SK-N-SH (cell line): ENCODE data around the gene TLE5.
"Not testable (repeated sequence)": the region's sequence is repeated elsewhere in the genome, so short reads cannot be mapped to it uniquely, and the experiment has no call there.

Experiments
- ELF1 ChIP-seq: IDR thresholded peaks from 2 replicates; pipeline ENCODE4 v1.4.0; 2012
- FOSL2 ChIP-seq: IDR thresholded peaks from 2 replicates; pipeline ENCODE4 v1.4.0; 2012; ENCODE audit warnings: low read depth, mild to moderate bottlenecking, moderate library complexity, borderline replicate concordance
- FOXM1 ChIP-seq: IDR thresholded peaks from 2 replicates; pipeline ENCODE4 v1.4.0; 2012; ENCODE audit warnings: low read depth, mild to moderate bottlenecking
- GABPA ChIP-seq: IDR thresholded peaks from 2 replicates; pipeline ENCODE4 v1.4.0; 2012; ENCODE audit warnings: low read depth, mild to moderate bottlenecking
- MXI1 ChIP-seq: IDR thresholded peaks from 2 replicates; pipeline ENCODE4 v1.6.1; 2012; ENCODE audit warnings: mild to moderate bottlenecking, low read depth, low read length, improper control_type of control experiment
- NFIC ChIP-seq: IDR thresholded peaks from 2 replicates; pipeline ENCODE4 v1.4.0; 2012; ENCODE audit warnings: borderline replicate concordance
- NRF1 ChIP-seq: IDR thresholded peaks from 2 replicates; pipeline ENCODE4 v1.6.1; 2012; ENCODE audit warnings: low read depth, mild to moderate bottlenecking, low read length
- POLR2AphosphoS5 ChIP-seq: IDR thresholded peaks from 2 replicates; pipeline ENCODE4 v1.6.1; 2012; ENCODE audit warnings: low read depth, low read length
- RAD21 ChIP-seq: IDR thresholded peaks from 2 replicates; pipeline ENCODE4 v1.6.1; 2012; ENCODE audit warnings: mild to moderate bottlenecking, low read length
- SMC3 ChIP-seq: IDR thresholded peaks from 2 replicates; pipeline ENCODE4 v1.6.1; 2012; ENCODE audit warnings: low read depth, low read length, improper control_type of control experiment
- YY1 ChIP-seq: IDR thresholded peaks from 2 replicates; pipeline ENCODE4 v1.4.0; 2012; ENCODE audit warnings: low read depth, mild to moderate bottlenecking
- TF ChIP-seq, protein P1 (sequence below): fragments of 200-600 bp; sonication (generic); IDR thresholded peaks from 2 replicates; pipeline ENCODE4 v1.6.1; 2017; ENCODE audit warnings: antibody characterized with exemption, mild to moderate bottlenecking, moderate library complexity
- TF ChIP-seq, protein P2 (sequence below): IDR thresholded peaks from 2 replicates; pipeline ENCODE4 v1.6.1; 2012; ENCODE audit warnings: mild to moderate bottlenecking, low read depth, low read length, moderate library complexity
- TF ChIP-seq, protein P3 (sequence below): fragments of 150-350 bp; IDR thresholded peaks from 2 replicates; pipeline ENCODE4 v1.6.1; 2017; ENCODE audit warnings: antibody characterized with exemption, low read length, low read depth, borderline replicate concordance

DNA sequence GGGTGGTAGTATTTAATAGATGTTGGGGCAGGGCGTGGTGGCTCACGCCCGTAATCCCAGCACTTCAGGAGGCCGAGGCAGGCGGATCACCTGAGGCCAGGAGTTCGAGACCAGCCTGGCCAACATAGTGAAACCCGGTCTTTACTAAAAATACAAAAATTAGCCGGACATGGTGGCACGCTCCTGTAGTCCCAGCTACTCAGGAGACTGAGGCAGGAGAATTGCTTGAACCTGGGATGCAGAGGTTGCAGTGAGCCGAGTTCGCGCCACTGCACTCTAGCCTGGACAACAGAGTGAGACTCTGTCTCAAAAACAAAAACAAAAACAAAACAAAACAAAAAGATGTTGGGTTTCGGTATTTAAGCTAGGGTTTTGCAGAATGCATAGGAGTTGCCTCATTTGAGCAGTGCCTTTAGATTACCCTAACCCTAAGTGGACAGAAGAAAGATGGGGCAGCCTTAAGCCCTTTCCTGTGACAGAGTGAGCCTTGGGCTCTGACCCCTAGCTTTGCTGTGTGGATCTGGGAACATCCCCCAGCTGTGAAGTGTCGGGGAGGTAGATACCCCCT lies 25.2 kb downstream of the TLE5 start:
- TF ChIP-seq, protein P1, sequence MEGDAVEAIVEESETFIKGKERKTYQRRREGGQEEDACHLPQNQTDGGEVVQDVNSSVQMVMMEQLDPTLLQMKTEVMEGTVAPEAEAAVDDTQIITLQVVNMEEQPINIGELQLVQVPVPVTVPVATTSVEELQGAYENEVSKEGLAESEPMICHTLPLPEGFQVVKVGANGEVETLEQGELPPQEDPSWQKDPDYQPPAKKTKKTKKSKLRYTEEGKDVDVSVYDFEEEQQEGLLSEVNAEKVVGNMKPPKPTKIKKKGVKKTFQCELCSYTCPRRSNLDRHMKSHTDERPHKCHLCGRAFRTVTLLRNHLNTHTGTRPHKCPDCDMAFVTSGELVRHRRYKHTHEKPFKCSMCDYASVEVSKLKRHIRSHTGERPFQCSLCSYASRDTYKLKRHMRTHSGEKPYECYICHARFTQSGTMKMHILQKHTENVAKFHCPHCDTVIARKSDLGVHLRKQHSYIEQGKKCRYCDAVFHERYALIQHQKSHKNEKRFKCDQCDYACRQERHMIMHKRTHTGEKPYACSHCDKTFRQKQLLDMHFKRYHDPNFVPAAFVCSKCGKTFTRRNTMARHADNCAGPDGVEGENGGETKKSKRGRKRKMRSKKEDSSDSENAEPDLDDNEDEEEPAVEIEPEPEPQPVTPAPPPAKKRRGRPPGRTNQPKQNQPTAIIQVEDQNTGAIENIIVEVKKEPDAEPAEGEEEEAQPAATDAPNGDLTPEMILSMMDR = not testable (repeated sequence)
- not testable (repeated sequence) for TF ChIP-seq YY1, FOSL2, NRF1, RAD21, POLR2AphosphoS5, MXI1, NFIC, ELF1, FOXM1, SMC3, GABPA
- TF ChIP-seq, protein P2, sequence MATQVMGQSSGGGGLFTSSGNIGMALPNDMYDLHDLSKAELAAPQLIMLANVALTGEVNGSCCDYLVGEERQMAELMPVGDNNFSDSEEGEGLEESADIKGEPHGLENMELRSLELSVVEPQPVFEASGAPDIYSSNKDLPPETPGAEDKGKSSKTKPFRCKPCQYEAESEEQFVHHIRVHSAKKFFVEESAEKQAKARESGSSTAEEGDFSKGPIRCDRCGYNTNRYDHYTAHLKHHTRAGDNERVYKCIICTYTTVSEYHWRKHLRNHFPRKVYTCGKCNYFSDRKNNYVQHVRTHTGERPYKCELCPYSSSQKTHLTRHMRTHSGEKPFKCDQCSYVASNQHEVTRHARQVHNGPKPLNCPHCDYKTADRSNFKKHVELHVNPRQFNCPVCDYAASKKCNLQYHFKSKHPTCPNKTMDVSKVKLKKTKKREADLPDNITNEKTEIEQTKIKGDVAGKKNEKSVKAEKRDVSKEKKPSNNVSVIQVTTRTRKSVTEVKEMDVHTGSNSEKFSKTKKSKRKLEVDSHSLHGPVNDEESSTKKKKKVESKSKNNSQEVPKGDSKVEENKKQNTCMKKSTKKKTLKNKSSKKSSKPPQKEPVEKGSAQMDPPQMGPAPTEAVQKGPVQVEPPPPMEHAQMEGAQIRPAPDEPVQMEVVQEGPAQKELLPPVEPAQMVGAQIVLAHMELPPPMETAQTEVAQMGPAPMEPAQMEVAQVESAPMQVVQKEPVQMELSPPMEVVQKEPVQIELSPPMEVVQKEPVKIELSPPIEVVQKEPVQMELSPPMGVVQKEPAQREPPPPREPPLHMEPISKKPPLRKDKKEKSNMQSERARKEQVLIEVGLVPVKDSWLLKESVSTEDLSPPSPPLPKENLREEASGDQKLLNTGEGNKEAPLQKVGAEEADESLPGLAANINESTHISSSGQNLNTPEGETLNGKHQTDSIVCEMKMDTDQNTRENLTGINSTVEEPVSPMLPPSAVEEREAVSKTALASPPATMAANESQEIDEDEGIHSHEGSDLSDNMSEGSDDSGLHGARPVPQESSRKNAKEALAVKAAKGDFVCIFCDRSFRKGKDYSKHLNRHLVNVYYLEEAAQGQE = not testable (repeated sequence)
- TF ChIP-seq, protein P3, sequence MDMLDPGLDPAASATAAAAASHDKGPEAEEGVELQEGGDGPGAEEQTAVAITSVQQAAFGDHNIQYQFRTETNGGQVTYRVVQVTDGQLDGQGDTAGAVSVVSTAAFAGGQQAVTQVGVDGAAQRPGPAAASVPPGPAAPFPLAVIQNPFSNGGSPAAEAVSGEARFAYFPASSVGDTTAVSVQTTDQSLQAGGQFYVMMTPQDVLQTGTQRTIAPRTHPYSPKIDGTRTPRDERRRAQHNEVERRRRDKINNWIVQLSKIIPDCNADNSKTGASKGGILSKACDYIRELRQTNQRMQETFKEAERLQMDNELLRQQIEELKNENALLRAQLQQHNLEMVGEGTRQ = not testable (repeated sequence)
